Esophagus squamous epithelium (tissue), 4 donors: Measurements from ENCODE around the gene POMT2.

Experiments
- POLR2A ChIP-seq, 4 donors: fragments of 450-650 bp; IDR thresholded peaks; one replicate each; pipeline ENCODE4 v1.6.1; 2017; ENCODE audit warnings: antibody characterized with exemption in 4 of 4, mild to moderate bottlenecking in 4 of 4, moderate library complexity in 3 of 4
- TF ChIP-seq, protein P1 (sequence below), 6 experiments: fragments of 450-650 bp in 4 of 6; fragments of 200-600 bp in 2 of 6; sonication (generic) in 2 of 6; IDR thresholded peaks; one replicate each; pipeline ENCODE4 v1.5.1; 2016 to 2019; ENCODE audit warnings: antibody characterized with exemption in 6 of 6, mild to moderate bottlenecking in 4 of 6, moderate library complexity in 4 of 6

DNA sequence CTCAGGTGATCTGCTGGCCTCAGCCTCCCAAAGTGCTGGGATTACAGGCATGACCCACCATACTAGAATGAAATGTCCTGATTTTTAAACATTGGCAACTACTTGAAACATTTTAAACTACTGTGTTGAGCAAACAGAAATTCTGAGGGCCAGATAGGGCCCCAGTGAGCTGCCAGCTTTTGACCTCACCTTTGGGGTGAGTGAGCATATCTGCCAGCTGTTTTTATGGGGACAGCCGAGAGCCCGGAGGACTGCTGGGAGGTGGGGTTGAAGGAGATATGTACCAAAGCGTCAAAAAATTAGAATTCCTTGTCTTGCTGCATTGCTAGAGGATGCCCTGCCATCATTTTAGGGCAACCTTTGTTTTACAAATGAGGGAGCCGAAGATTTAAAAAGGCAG lies 2.9 kb upstream of the POMT2 start:
- TF ChIP-seq, protein P1, sequence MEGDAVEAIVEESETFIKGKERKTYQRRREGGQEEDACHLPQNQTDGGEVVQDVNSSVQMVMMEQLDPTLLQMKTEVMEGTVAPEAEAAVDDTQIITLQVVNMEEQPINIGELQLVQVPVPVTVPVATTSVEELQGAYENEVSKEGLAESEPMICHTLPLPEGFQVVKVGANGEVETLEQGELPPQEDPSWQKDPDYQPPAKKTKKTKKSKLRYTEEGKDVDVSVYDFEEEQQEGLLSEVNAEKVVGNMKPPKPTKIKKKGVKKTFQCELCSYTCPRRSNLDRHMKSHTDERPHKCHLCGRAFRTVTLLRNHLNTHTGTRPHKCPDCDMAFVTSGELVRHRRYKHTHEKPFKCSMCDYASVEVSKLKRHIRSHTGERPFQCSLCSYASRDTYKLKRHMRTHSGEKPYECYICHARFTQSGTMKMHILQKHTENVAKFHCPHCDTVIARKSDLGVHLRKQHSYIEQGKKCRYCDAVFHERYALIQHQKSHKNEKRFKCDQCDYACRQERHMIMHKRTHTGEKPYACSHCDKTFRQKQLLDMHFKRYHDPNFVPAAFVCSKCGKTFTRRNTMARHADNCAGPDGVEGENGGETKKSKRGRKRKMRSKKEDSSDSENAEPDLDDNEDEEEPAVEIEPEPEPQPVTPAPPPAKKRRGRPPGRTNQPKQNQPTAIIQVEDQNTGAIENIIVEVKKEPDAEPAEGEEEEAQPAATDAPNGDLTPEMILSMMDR (IDR thresholded peaks at IDR 0.05): no peak
- TF ChIP-seq POLR2A (IDR thresholded peaks at IDR 0.05): no peak
